ENCODE measurements around the gene MEF2D.

The MEF2D gene

GRCh38 chr1:156444407-156445001 lies 56.1 kb downstream of the MEF2D start:
- no peak overlapping the region for H3K23ac ChIP-seq (ENCODE audit: low read length)
- no peak overlapping the region for H3K9ac ChIP-seq (ENCODE audit: low read length)
- no peak overlapping the region for H2BK5ac ChIP-seq (ENCODE audit: low read length)
- H4K8ac ChIP-seq (ENCODE audit: low read depth, low read length): no peak overlapping the region
- H3K4me1 ChIP-seq (ENCODE audit: control insufficient read depth, low read depth, low read length): peaks cover 9% of the 10 kb centered on the region
- peak; percentile 77 for DNase-seq
- no peak overlapping the region for H2AK5ac ChIP-seq (ENCODE audit: low read length)
- WGBS (ENCODE audit: extremely low coverage, insufficient coverage, low lambda C conversion rate): no CpG with 5 or more reads among the region's 1 CpG
- no peak overlapping the region for H3K56ac ChIP-seq (ENCODE audit: low read length)
- no peak overlapping the region for H3K4ac ChIP-seq (ENCODE audit: low read depth, low read length)
- no peak overlapping the region for H4K5ac ChIP-seq (ENCODE audit: low read length)
- H3K4me2 ChIP-seq (ENCODE audit: low read length): no peak overlapping the region
- no peak overlapping the region for H2BK120ac ChIP-seq (ENCODE audit: low read depth, low read length)
- no peaks in the 10 kb centered on the region for H3K36me3 ChIP-seq (ENCODE audit: control insufficient read depth, insufficient read depth, low read length)
- H3K27ac ChIP-seq (ENCODE audit: low read depth, low read length): no peak overlapping the region
- no peak overlapping the region for H2BK15ac ChIP-seq (replicated peaks; ENCODE audit: low read depth)
- H3K18ac ChIP-seq (ENCODE audit: low read length): no peak overlapping the region
- no peaks in the 10 kb centered on the region for H3K79me1 ChIP-seq (ENCODE audit: low read length)
- H3K79me2 ChIP-seq (ENCODE audit: control insufficient read depth, insufficient read depth, low read length): no peaks in the 10 kb centered on the region
- H3K4me3 ChIP-seq (ENCODE audit: low read length): no peak overlapping the region
- peaks cover 13% of the 10 kb centered on the region for H3K27me3 ChIP-seq (ENCODE audit: insufficient read depth, low read length, poor library complexity)

- Histone ChIP-seq H3K4me3 (ENCODE audit: low read length) (no peak overlapping the region), H3K4me1 (ENCODE audit: control insufficient read depth, low read depth, low read length) (peaks cover 12% of the 10 kb centered on the region), H3K27me3 (ENCODE audit: insufficient read depth, low read length, poor library complexity) (peaks cover 13% of the 10 kb centered on the region), H3K18ac (ENCODE audit: low read length) (no peak overlapping the region), H3K23ac (ENCODE audit: low read length) (no peak overlapping the region), H3K56ac (ENCODE audit: low read length) (no peak overlapping the region), H3K79me2 (ENCODE audit: control insufficient read depth, insufficient read depth, low read length) (no peaks in the 10 kb centered on the region), H4K8ac (ENCODE audit: low read depth, low read length) (no peak overlapping the region), H3K4me2 (ENCODE audit: low read length) (no peak overlapping the region), H2BK120ac (ENCODE audit: low read depth, low read length) (no peak overlapping the region), H3K27ac (ENCODE audit: low read depth, low read length) (no peak overlapping the region), H3K79me1 (ENCODE audit: low read length) (no peaks in the 10 kb centered on the region), H2AK5ac (ENCODE audit: low read length) (no peak overlapping the region), H3K36me3 (ENCODE audit: control insufficient read depth, insufficient read depth, low read length) (no peaks in the 10 kb centered on the region), H2BK15ac (replicated peaks; ENCODE audit: low read depth) (no peak overlapping the region), H3K4ac (ENCODE audit: low read depth, low read length) (no peak overlapping the region), H3K9ac (ENCODE audit: low read length) (no peak overlapping the region), H4K5ac (ENCODE audit: low read length) (no peak overlapping the region), H2BK5ac (ENCODE audit: low read length) (no peak overlapping the region)
- no CpG with 5 or more reads among the region's 6 CpGs for WGBS (ENCODE audit: extremely low coverage, insufficient coverage, low lambda C conversion rate)
- no peak for DNase-seq
Measured at GRCh38 chr1:156443286-156443685, 57.3 kb downstream of the MEF2D start.

- H3K23ac ChIP-seq (ENCODE audit: low read length): no peak overlapping the region
- H3K4me2 ChIP-seq (ENCODE audit: low read length): peak overlapping the region; percentile 47
- no peak overlapping the region for H2AK5ac ChIP-seq (ENCODE audit: low read length)
- H3K79me1 ChIP-seq (ENCODE audit: low read length): no peaks in the 10 kb centered on the region
- no peaks in the 10 kb centered on the region for H3K79me2 ChIP-seq (ENCODE audit: control insufficient read depth, insufficient read depth, low read length)
- peak overlapping the region; percentile 74 for H2BK15ac ChIP-seq (replicated peaks; ENCODE audit: low read depth)
- peak overlapping the region; percentile 94 for H3K18ac ChIP-seq (ENCODE audit: low read length)
- peaks cover 18% of the 10 kb centered on the region for H3K4me1 ChIP-seq (ENCODE audit: control insufficient read depth, low read depth, low read length)
- H3K27me3 ChIP-seq (ENCODE audit: insufficient read depth, low read length, poor library complexity): peaks cover 23% of the 10 kb centered on the region
- no CpG with 5 or more reads among the region's 9 CpGs for WGBS (ENCODE audit: extremely low coverage, insufficient coverage, low lambda C conversion rate)
- no peak for DNase-seq
- no peak overlapping the region for H3K4me3 ChIP-seq (ENCODE audit: low read length)
- peak overlapping the region; percentile 16 for H3K9ac ChIP-seq (ENCODE audit: low read length)
- H3K27ac ChIP-seq (ENCODE audit: low read depth, low read length): no peak overlapping the region
- H3K4ac ChIP-seq (ENCODE audit: low read depth, low read length): no peak overlapping the region
- H2BK5ac ChIP-seq (ENCODE audit: low read length): peak overlapping the region; percentile 51
- no peaks in the 10 kb centered on the region for H3K36me3 ChIP-seq (ENCODE audit: control insufficient read depth, insufficient read depth, low read length)
- H4K5ac ChIP-seq (ENCODE audit: low read length): no peak overlapping the region
- no peak overlapping the region for H4K8ac ChIP-seq (ENCODE audit: low read depth, low read length)
- peak overlapping the region; percentile 29 for H2BK120ac ChIP-seq (ENCODE audit: low read depth, low read length)
- H3K56ac ChIP-seq (ENCODE audit: low read length): peak overlapping the region; percentile 25
Measured at GRCh38 chr1:156440654-156441437, 59.7 kb downstream of the MEF2D start.

GRCh38 chr1:156439777-156440183 lies 60.8 kb downstream of the MEF2D start:
- H4K8ac ChIP-seq (ENCODE audit: low read depth, low read length): no peak overlapping the region
- no peaks in the 10 kb centered on the region for H3K79me2 ChIP-seq (ENCODE audit: control insufficient read depth, insufficient read depth, low read length)
- H4K5ac ChIP-seq (ENCODE audit: low read length): no peak overlapping the region
- no peaks in the 10 kb centered on the region for H3K36me3 ChIP-seq (ENCODE audit: control insufficient read depth, insufficient read depth, low read length)
- no peak overlapping the region for H3K4ac ChIP-seq (ENCODE audit: low read depth, low read length)
- no CpG with 5 or more reads among the region's 14 CpGs for WGBS (ENCODE audit: extremely low coverage, insufficient coverage, low lambda C conversion rate)
- H3K79me1 ChIP-seq (ENCODE audit: low read length): no peaks in the 10 kb centered on the region
- no peak overlapping the region for H3K4me3 ChIP-seq (ENCODE audit: low read length)
- no peak overlapping the region for H3K4me2 ChIP-seq (ENCODE audit: low read length)
- H2BK5ac ChIP-seq (ENCODE audit: low read length): no peak overlapping the region
- H3K23ac ChIP-seq (ENCODE audit: low read length): no peak overlapping the region
- DNase-seq: peak; percentile 97
- H3K18ac ChIP-seq (ENCODE audit: low read length): no peak overlapping the region
- no peak overlapping the region for H3K56ac ChIP-seq (ENCODE audit: low read length)
- H3K27me3 ChIP-seq (ENCODE audit: insufficient read depth, low read length, poor library complexity): peaks cover 32% of the 10 kb centered on the region
- H3K4me1 ChIP-seq (ENCODE audit: control insufficient read depth, low read depth, low read length): peaks cover 20% of the 10 kb centered on the region
- H2BK15ac ChIP-seq (replicated peaks; ENCODE audit: low read depth): no peak overlapping the region
- no peak overlapping the region for H3K9ac ChIP-seq (ENCODE audit: low read length)
- no peak overlapping the region for H2BK120ac ChIP-seq (ENCODE audit: low read depth, low read length)
- peak overlapping the region; percentile 55 for H3K27ac ChIP-seq (ENCODE audit: low read depth, low read length)
- no peak overlapping the region for H2AK5ac ChIP-seq (ENCODE audit: low read length)

- H3K27ac ChIP-seq (ENCODE audit: low read depth, low read length): peak overlapping the region; percentile 55
- H2BK120ac ChIP-seq (ENCODE audit: low read depth, low read length): peak overlapping the region; percentile 50
- H4K8ac ChIP-seq (ENCODE audit: low read depth, low read length): no peak overlapping the region
- H3K79me2 ChIP-seq (ENCODE audit: control insufficient read depth, insufficient read depth, low read length): no peaks in the 10 kb centered on the region
- H3K56ac ChIP-seq (ENCODE audit: low read length): peak overlapping the region; percentile 70
- no CpG with 5 or more reads among the region's 11 CpGs for WGBS (ENCODE audit: extremely low coverage, insufficient coverage, low lambda C conversion rate)
- no peak overlapping the region for H2AK5ac ChIP-seq (ENCODE audit: low read length)
- H3K79me1 ChIP-seq (ENCODE audit: low read length): no peaks in the 10 kb centered on the region
- H4K5ac ChIP-seq (ENCODE audit: low read length): no peak overlapping the region
- H3K23ac ChIP-seq (ENCODE audit: low read length): no peak overlapping the region
- peaks cover 20% of the 10 kb centered on the region for H3K4me1 ChIP-seq (ENCODE audit: control insufficient read depth, low read depth, low read length)
- peak overlapping the region; percentile 46 for H3K4me2 ChIP-seq (ENCODE audit: low read length)
- H3K18ac ChIP-seq (ENCODE audit: low read length): peak overlapping the region; percentile 51
- no peaks in the 10 kb centered on the region for H3K36me3 ChIP-seq (ENCODE audit: control insufficient read depth, insufficient read depth, low read length)
- no peak overlapping the region for H3K4ac ChIP-seq (ENCODE audit: low read depth, low read length)
- peak overlapping the region; percentile 41 for H3K9ac ChIP-seq (ENCODE audit: low read length)
- H2BK15ac ChIP-seq (replicated peaks; ENCODE audit: low read depth): no peak overlapping the region
- peaks cover 38% of the 10 kb centered on the region for H3K27me3 ChIP-seq (ENCODE audit: insufficient read depth, low read length, poor library complexity)
- H2BK5ac ChIP-seq (ENCODE audit: low read length): peak overlapping the region; percentile 27
- H3K4me3 ChIP-seq (ENCODE audit: low read length): no peak overlapping the region
- DNase-seq: peak; percentile 89
Measured at GRCh38 chr1:156439036-156439776, 61.4 kb downstream of the MEF2D start.

Data from mesendoderm (in vitro differentiated cells).